ENCODE measurements around the gene NCKAP5. TPM values are rescaled to one million over a fixed set of nuclear protein-coding genes. Genes with fewer than 3 reads are reported as not detected.

The NCKAP5 gene
- total RNA-seq, 1 donor from 2014 or later: 0.20 TPM

- Mint-ChIP-seq H3K4me1 (ENCODE audit: low read depth, unreplicated experiment) (peaks cover 12% of the 10 kb centered on the region), H3K4me3 (ENCODE audit: unreplicated experiment) (no peak overlapping the region), H3K27ac (ENCODE audit: unreplicated experiment) (no peak overlapping the region), H3K27me3 (ENCODE audit: unreplicated experiment) (no peaks in the 10 kb centered on the region), H3K9me3 (ENCODE audit: unreplicated experiment) (no peaks in the 10 kb centered on the region), H3K36me3 (ENCODE audit: unreplicated experiment) (peaks cover 9% of the 10 kb centered on the region)
- no peak for TF ChIP-seq CTCF (IDR thresholded peaks at IDR 0.05; ENCODE audit: partially characterized antibody, unreplicated experiment)
- DNase-seq: no peak
Measured at GRCh38 chr2:132830321-132830827, 737.9 kb downstream of the NCKAP5 start.

GRCh38 chr2:132825601-132826000 is 742.7 kb downstream of the NCKAP5 start:
- DNase-seq: no peak
- peaks cover 20% of the 10 kb centered on the region for H3K4me1 Mint-ChIP-seq (ENCODE audit: low read depth, unreplicated experiment)
- H3K27ac Mint-ChIP-seq (ENCODE audit: unreplicated experiment): no peak overlapping the region
- H3K36me3 Mint-ChIP-seq (ENCODE audit: unreplicated experiment): no peaks in the 10 kb centered on the region
- no peak for TF ChIP-seq CTCF (IDR thresholded peaks at IDR 0.05; ENCODE audit: partially characterized antibody, unreplicated experiment)
- H3K27me3 Mint-ChIP-seq (ENCODE audit: unreplicated experiment): peaks cover 2% of the 10 kb centered on the region
- no peaks in the 10 kb centered on the region for H3K9me3 Mint-ChIP-seq (ENCODE audit: unreplicated experiment)
- peak overlapping the region; percentile 56 for H3K4me3 Mint-ChIP-seq (ENCODE audit: unreplicated experiment)

GRCh38 chr2:132824716-132825115 is 743.5 kb downstream of the NCKAP5 start:
- Mint-ChIP-seq H3K27me3 (ENCODE audit: unreplicated experiment) (peaks cover 2% of the 10 kb centered on the region), H3K9me3 (ENCODE audit: unreplicated experiment) (no peaks in the 10 kb centered on the region), H3K27ac (ENCODE audit: unreplicated experiment) (no peak overlapping the region), H3K4me3 (ENCODE audit: unreplicated experiment) (no peak overlapping the region), H3K4me1 (ENCODE audit: low read depth, unreplicated experiment) (peaks cover 17% of the 10 kb centered on the region), H3K36me3 (ENCODE audit: unreplicated experiment) (no peaks in the 10 kb centered on the region)
- no peak for DNase-seq
- no peak for TF ChIP-seq CTCF (IDR thresholded peaks at IDR 0.05; ENCODE audit: partially characterized antibody, unreplicated experiment)

GRCh38 chr2:132816234-132816633 is 752.0 kb downstream of the NCKAP5 start:
- Mint-ChIP-seq H3K36me3 (ENCODE audit: unreplicated experiment) (peaks cover 5% of the 10 kb centered on the region), H3K4me3 (ENCODE audit: unreplicated experiment) (no peak overlapping the region), H3K27me3 (ENCODE audit: unreplicated experiment) (peaks cover 3% of the 10 kb centered on the region), H3K27ac (ENCODE audit: unreplicated experiment) (no peak overlapping the region), H3K9me3 (ENCODE audit: unreplicated experiment) (peaks cover 2% of the 10 kb centered on the region), H3K4me1 (ENCODE audit: low read depth, unreplicated experiment) (peaks cover 16% of the 10 kb centered on the region)
- TF ChIP-seq CTCF (IDR thresholded peaks at IDR 0.05; ENCODE audit: partially characterized antibody, unreplicated experiment): no peak
- no peak for DNase-seq

GRCh38 chr2:132815516-132815915 is 752.7 kb downstream of the NCKAP5 start:
- H3K27ac Mint-ChIP-seq (ENCODE audit: unreplicated experiment): no peak overlapping the region
- peaks cover 5% of the 10 kb centered on the region for H3K36me3 Mint-ChIP-seq (ENCODE audit: unreplicated experiment)
- H3K9me3 Mint-ChIP-seq (ENCODE audit: unreplicated experiment): peaks cover 2% of the 10 kb centered on the region
- peaks cover 16% of the 10 kb centered on the region for H3K4me1 Mint-ChIP-seq (ENCODE audit: low read depth, unreplicated experiment)
- no peak overlapping the region for H3K4me3 Mint-ChIP-seq (ENCODE audit: unreplicated experiment)
- no peak for TF ChIP-seq CTCF (IDR thresholded peaks at IDR 0.05; ENCODE audit: partially characterized antibody, unreplicated experiment)
- H3K27me3 Mint-ChIP-seq (ENCODE audit: unreplicated experiment): peaks cover 3% of the 10 kb centered on the region
- DNase-seq: no peak
